PC-9 (cell line): ENCODE results near the gene DENND1A. TPM values are rescaled to one million over a fixed set of nuclear protein-coding genes. Genes with fewer than 3 reads are reported as not detected.
A peak's percentile ranks its signal among the peaks of the same experiment; 100 is the strongest.

Source experiments
- BruUV-seq: library from RNA; stranded (reverse); fragments of 400-500 nt; replicated peaks from 2 replicates; lab custom pipeline; 2021; lab: Mats Ljungman, UMichigan
- CTCF ChIA-PET: fragments of 300-600 bp; sonication (Branson Sonifier 250); formaldehyde crosslinking; loops from one replicate; lab custom pipeline; 2022; ENCODE audit warnings: antibody characterized with exemption; lab: Charles Lee
- POLR2A ChIA-PET: fragments of 300-600 bp; sonication (Branson Sonifier 250); formaldehyde crosslinking; loops from one replicate; lab custom pipeline; 2022; ENCODE audit warnings: antibody characterized with exemption; ENCODE audit not compliant: unreplicated experiment; lab: Charles Lee
- DNase-seq, 2 experiments: peaks; one replicate each; pipeline versions ENCODE4 v3.0.0 to v3.0.0-alpha.2; 2015 to 2022; ENCODE audit warnings: mixed read lengths in 1 of 2
- H2AFZ ChIP-seq: fragments of 200-600 bp; sonication (generic); 2 replicates; pipeline ENCODE4 v1.8.1; 2017; ENCODE audit warnings: antibody characterized with exemption
- H3F3A ChIP-seq: fragments of 200-600 bp; sonication (generic); 2 replicates; pipeline ENCODE4 v1.8.1; 2017; ENCODE audit warnings: antibody characterized with exemption, mild to moderate bottlenecking, low read depth; ENCODE audit not compliant: insufficient read depth
- H3K27ac ChIP-seq: fragments of 200-600 bp; sonication (generic); 2 replicates; pipeline ENCODE4 v1.6.1; 2016; ENCODE audit warnings: mixed run types
- H3K27me3 ChIP-seq: fragments of 200-600 bp; sonication (generic); 2 replicates; pipeline ENCODE4 v1.6.1; 2016; ENCODE audit warnings: low read depth, mixed run types; ENCODE audit not compliant: insufficient read depth
- H3K36me3 ChIP-seq: fragments of 200-600 bp; sonication (generic); 2 replicates; pipeline ENCODE4 v1.6.1; 2016; ENCODE audit warnings: low read depth, mixed run types
- H3K4me1 ChIP-seq: fragments of 200-600 bp; sonication (generic); replicated peaks from 2 replicates; pipeline ENCODE4 v1.6.1; 2016; ENCODE audit warnings: mixed run types; ENCODE audit not compliant: insufficient read depth
- H3K4me2 ChIP-seq: fragments of 200-600 bp; sonication (generic); 2 replicates; pipeline ENCODE4 v1.6.1; 2017; ENCODE audit warnings: mixed run types
- H3K4me3 ChIP-seq: fragments of 200-600 bp; sonication (generic); 2 replicates; pipeline ENCODE4 v1.6.1; 2016; ENCODE audit warnings: mixed run types
- H3K79me2 ChIP-seq: fragments of 200-600 bp; sonication (generic); 2 replicates; pipeline ENCODE4 v1.6.1; 2017; ENCODE audit warnings: low read depth, mixed run types
- H3K9me2 ChIP-seq: fragments of 200-600 bp; sonication (generic); 2 replicates; pipeline ENCODE4 v1.8.1; 2017; ENCODE audit warnings: mild to moderate bottlenecking; ENCODE audit not compliant: insufficient read depth
- H3K9me3 ChIP-seq: fragments of 200-600 bp; sonication (generic); 2 replicates; pipeline ENCODE4 v1.8.1; 2016; ENCODE audit warnings: low read depth; ENCODE audit not compliant: insufficient read depth
- H4K20me1 ChIP-seq: fragments of 200-600 bp; sonication (generic); 2 replicates; pipeline ENCODE4 v1.8.1; 2017; ENCODE audit not compliant: insufficient read depth
- EZH2 ChIP-seq: fragments of 200-600 bp; sonication (generic); IDR thresholded peaks from 2 replicates; pipeline ENCODE4 v1.8.0; 2017; ENCODE audit warnings: antibody characterized with exemption, low read depth
- intact Hi-C: fragments of 100-400 bp; cut with micrococcal nuclease; formaldehyde crosslinking; loops from one replicate; pipeline ENCODE4 v1.10.0; 2022; ENCODE audit not compliant: unreplicated experiment
- total RNA-seq: library from RNA; stranded (reverse); gene quantifications from 2 replicates; pipeline ENCODE4 v1.2.3, GENCODE V29; 2021
- TF ChIP-seq, protein P1 (sequence below): fragments of 200-600 bp; sonication (generic); conservative IDR thresholded peaks from 2 replicates; pipeline ENCODE4 v1.6.1; 2017; ENCODE audit warnings: mixed run types, antibody characterized with exemption, mild to moderate bottlenecking, moderate library complexity

The DENND1A gene
- total RNA-seq, 1 experiment from 2014 or later = 37.7 TPM

DNA sequence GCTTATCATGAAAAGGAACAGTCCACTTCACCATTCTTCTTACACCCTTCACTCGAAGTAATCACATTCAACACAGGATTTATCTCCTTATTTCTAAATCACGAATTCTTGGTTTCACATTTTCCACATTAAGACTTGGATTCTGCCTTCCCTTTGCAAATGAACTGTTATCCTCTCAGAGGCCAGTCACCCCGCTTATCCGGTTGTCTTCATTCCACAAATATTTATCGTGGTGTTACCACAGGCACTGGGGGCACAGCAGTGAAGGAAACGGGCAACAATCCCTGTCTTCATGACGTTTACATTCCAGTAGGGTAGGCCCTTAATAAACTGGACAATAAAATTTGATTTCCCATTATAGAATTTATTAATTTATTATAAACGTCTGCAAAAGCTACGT, 284.2 kb downstream of the DENND1A start:
- Histone ChIP-seq H3F3A (no peaks in the 10 kb centered on the region), H3K9me2 (no peaks in the 10 kb centered on the region), H3K27me3 (no peaks in the 10 kb centered on the region), H3K27ac (no peak overlapping the region), H3K4me1 (no peaks in the 10 kb centered on the region), H3K79me2 (no peaks in the 10 kb centered on the region), H3K9me3 (no peaks in the 10 kb centered on the region), H3K4me2 (no peak overlapping the region), H2AFZ (no peak overlapping the region), H3K4me3 (no peak overlapping the region), H3K36me3 (no peaks in the 10 kb centered on the region), H4K20me1 (no peaks in the 10 kb centered on the region)
- intact Hi-C loops = no loop called here
- no peak for TF ChIP-seq EZH2
- TF ChIP-seq, protein P1, sequence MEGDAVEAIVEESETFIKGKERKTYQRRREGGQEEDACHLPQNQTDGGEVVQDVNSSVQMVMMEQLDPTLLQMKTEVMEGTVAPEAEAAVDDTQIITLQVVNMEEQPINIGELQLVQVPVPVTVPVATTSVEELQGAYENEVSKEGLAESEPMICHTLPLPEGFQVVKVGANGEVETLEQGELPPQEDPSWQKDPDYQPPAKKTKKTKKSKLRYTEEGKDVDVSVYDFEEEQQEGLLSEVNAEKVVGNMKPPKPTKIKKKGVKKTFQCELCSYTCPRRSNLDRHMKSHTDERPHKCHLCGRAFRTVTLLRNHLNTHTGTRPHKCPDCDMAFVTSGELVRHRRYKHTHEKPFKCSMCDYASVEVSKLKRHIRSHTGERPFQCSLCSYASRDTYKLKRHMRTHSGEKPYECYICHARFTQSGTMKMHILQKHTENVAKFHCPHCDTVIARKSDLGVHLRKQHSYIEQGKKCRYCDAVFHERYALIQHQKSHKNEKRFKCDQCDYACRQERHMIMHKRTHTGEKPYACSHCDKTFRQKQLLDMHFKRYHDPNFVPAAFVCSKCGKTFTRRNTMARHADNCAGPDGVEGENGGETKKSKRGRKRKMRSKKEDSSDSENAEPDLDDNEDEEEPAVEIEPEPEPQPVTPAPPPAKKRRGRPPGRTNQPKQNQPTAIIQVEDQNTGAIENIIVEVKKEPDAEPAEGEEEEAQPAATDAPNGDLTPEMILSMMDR = no peak
- no TSS peak for BruUV-seq
- ChIA-PET CTCF (no interaction called here), POLR2A (no interaction called here)
- no peak for DNase-seq

DNA sequence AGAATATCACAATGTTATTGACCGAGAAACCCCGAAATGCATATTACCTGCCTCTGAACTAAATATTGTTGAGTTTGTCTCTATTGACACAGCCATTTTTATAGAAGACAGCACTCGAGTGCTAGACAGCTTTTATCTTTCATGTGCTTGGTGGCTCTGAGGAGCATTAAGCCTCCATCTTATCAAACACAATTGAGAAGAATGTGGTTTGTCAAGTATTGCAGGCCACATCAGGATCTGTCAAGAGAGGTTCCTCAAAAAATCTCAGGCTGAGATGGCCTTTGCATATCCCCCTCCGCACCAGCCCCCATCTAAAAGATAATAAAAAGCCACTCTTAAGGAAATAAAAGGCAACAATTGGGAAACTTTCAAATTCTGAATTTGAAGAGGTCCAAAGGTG, 284.8 kb downstream of the DENND1A start:
- Histone ChIP-seq H3K4me2 (no peak overlapping the region), H3K36me3 (no peaks in the 10 kb centered on the region), H3K4me3 (no peak overlapping the region), H3K4me1 (no peaks in the 10 kb centered on the region), H3K27me3 (no peaks in the 10 kb centered on the region), H3K9me2 (no peaks in the 10 kb centered on the region), H3K27ac (no peak overlapping the region), H3F3A (no peaks in the 10 kb centered on the region), H3K79me2 (no peaks in the 10 kb centered on the region), H2AFZ (no peak overlapping the region), H3K9me3 (no peaks in the 10 kb centered on the region), H4K20me1 (no peaks in the 10 kb centered on the region)
- ChIA-PET POLR2A (no interaction called here), CTCF (no interaction called here)
- intact Hi-C loops = no loop called here
- DNase-seq = no peak
- TF ChIP-seq, protein P1 = no peak
- no peak for TF ChIP-seq EZH2
- BruUV-seq = no TSS peak

DNA sequence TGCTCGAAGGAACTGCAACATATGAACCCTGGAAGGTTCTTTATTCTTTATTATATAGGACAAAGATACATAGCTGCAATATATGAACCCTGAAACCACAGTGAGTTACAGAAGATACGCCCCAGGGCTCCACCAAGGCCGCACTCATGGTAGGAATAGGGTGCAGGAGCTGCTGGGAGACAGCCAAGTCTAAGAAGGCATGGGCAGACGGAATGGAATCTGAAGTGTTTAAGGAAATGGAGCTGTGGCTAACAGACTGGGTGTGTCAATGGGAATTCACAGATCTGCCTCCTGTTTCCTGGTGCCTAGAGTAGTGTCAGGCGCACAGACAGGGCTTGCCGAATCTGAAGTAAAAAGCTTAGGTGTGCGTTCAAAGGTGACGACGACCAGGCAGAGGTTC, 286.4 kb downstream of the DENND1A start:
- intact Hi-C loops = loop anchor here (1.0 kb wide), 1 partner anchor 43 kb away; no protein-coding TSS in a partner anchor
- no peaks in the 10 kb centered on the region for H3K36me3 ChIP-seq
- no peaks in the 10 kb centered on the region for H3K27me3 ChIP-seq
- no peaks in the 10 kb centered on the region for H3K9me2 ChIP-seq
- no peaks in the 10 kb centered on the region; the same call in 1 of the 2 replicates for H4K20me1 ChIP-seq
- DNase-seq = peak in 1 of 2 experiments; percentile 31
- no peaks in the 10 kb centered on the region for H3K79me2 ChIP-seq
- H3K4me2 ChIP-seq = no peak overlapping the region
- ChIA-PET POLR2A (no interaction called here), CTCF (no interaction called here)
- H3K4me1 ChIP-seq = no peaks in the 10 kb centered on the region
- no peaks in the 10 kb centered on the region for H3F3A ChIP-seq
- H3K27ac ChIP-seq = no peak overlapping the region
- no TSS peak for BruUV-seq
- no peak overlapping the region for H3K4me3 ChIP-seq
- no peak for TF ChIP-seq EZH2
- TF ChIP-seq, protein P1 = no peak
- no peak overlapping the region for H2AFZ ChIP-seq
- no peaks in the 10 kb centered on the region for H3K9me3 ChIP-seq
